Measurements from ENCODE around the gene P2RX5.
"Not testable (repeated sequence)": the region's sequence is repeated elsewhere in the genome, so short reads cannot be mapped to it uniquely, and the experiment has no call there.

The P2RX5 gene

DNA sequence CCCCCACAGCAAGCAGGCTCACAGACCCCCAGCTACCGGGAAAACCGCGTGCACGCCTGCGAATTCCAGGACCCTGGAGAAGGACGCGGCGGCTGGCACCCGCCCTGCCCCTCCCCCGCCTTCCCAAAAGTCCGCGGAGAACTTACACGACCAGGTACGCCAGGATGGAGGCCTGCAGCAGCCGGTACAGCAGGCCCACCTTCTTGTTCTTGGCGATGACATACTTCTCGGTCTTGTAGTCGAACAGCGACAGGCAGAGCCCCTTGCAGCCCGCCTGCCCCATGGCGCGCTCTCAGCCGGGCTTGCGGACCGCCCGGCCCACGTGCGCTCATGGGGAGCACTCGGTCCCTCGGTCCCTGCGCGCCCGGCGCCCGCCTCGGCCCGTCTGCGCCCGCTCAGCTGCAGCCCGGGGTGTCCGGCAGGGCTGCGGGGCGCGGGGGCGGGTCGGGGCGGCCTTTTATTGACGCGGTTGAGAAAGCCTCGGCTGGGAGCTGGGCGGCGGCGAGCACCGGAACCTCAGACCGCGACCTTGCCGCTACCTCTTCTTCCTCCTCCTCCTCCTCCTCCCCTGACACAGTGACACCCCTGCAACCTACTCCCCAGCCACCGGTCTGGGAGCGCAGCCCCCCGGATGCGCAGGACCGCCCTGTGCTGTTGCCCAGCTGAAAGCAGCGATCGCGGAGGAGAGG, at the start of gene P2RX5:
Gene P2RX5, minus strand, starts transcription at position 433 of the 689 bp plus-strand sequence. Its CDS starts 150 bp downstream, at position 283.
- DNase-seq, result peak; percentile 24 to 29

- DNase-seq, result no peak
These were observed 49.1 kb upstream of the P2RX5 start for GRCh38 chr17:3745071-3745470.

- DNase-seq, result no peak
These were observed 48.1 kb upstream of the P2RX5 start for GRCh38 chr17:3744014-3744413.

DNA sequence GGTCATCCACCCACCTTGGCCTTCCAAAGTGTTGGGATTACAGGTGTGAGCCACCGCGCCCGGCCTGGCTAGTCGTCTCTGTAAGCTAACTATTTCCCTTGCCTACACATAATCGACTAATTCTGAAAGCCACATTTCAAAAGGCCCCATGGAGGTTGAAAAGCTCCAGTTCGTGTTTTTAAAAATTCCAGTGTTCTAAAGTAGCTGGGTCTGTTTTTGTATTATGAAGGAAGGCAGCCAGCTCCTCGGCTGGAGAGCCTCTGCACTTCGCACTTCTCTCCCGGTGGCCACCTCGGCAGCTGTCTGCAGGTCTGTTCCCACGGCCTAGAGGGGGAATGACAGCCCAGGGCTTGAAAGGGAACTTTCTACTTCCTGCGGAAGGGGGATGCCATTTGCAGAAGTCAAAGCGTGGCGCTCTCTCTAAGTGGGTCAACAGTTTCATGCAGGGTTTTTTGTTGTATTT, 44.7 kb upstream of the P2RX5 start:
- no peak for DNase-seq

DNA sequence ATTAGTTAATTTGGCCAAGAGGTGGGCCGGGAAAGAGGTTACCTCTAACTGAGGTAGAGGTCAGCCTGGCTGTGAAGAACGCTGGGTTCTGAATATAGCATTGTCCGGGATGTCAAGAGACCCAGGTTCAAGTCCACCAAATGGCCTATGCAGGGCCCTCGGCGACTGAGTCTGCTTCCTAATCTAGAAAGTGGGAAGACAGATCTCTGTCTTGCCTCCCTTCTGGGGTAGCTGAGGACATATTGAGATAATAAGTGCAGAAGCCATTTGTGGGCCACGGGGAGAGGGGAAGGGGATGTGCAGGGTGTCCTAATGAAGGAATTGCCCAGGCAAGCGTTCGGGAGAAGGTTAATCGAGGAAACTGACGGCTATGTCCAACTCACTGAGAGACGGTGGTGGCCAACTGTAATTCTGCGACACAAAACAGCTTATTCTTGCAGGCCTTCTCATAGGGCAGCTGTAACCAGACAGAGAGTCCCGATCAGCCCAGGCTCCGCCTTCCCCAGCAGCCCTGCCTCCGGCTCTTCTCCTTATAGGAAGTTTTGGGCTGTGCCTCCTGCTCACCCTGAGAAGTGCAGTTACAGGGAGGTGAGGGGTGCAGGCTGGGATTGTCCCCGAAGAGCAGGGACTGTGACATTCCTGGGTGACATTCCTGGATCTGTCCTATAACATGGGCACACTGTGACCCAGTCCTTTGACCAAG, 43.6 kb upstream of the P2RX5 start:
- DNase-seq, result no peak

DNA sequence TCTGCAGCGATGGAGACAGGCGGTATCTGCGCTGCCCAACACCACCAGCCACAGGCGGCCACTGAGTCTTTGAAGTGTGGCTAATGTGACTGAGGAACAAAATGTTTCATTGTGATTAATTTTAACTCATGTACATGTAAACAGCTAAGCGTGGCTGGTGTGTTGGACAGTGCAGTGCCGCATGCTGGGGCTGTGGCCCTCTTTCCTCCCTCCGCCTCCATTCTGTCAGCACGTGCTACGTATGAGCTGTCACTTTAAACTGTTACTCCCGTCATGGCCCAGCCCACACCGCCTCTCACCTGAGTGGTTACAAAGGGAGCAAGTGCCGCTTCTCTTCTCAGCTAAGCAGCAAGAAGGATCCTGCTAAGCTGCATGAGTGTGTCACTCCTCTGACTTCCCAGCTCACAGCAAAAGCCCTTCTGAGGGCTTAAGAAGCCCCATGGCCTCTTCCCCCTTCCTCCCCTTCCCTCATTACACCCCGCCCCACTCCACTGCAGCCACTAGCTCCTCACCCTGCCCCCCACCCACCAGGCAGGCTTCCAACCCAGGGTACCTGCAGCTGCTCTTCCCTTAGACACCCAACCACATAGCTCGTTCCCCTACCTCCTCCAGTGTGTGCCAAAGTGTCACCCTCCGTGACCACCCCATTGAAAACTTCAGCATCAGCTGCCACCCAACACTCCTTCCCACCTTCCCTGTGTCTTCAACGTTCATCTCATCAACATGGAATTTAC, 42.8 kb upstream of the P2RX5 start:
- DNase-seq, result peak; percentile 75 to 79

DNA sequence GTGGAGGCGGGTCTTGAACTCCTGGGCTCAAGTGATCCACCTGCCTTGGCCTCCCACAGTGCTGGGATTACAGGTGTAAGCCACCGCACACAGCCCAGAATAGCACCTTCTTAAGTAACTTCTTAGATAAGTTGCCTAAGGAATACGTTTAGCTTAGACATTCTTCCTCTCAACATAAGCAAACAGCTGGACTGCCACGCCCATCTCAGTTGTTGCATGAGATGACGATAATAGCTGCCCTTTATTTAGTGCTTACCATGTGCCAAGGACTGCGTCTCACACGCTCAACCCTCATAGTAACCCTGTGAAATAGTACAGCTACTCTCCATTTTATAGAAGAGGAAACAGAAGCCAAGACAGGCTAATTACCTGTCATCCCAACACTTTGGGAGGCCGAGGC, 39.6 kb upstream of the P2RX5 start:
- no peak for DNase-seq

GRCh38 chr17:3734911-3735276, 38.9 kb upstream of the P2RX5 start:
- not testable (repeated sequence) for DNase-seq

- no peak for DNase-seq
These were observed 36.3 kb upstream of the P2RX5 start for GRCh38 chr17:3732210-3732621.

- no peak for DNase-seq
These were observed 35.0 kb upstream of the P2RX5 start for GRCh38 chr17:3730881-3731429.

- no peak for DNase-seq
These were observed 33.9 kb upstream of the P2RX5 start for GRCh38 chr17:3729881-3730280.

DNA sequence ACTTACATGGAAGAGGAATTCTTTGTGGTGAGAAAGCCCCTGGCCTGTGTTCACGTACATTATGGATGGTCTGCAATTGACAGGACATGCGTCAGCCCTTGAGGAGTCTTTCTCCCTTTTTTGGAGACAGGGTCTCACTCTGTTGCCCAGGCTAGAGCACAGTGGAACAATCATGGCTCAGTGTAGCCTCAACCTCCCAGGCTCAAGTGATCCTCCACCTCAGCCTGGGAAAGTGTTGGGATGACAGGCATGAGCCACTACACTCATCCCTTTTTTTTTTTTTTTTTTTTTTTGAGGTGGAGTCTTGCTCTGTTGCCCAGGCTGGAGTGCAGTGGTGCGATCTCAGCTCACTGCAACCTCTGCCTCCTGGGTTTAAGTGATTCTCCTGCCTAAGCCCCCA, 32.1 kb upstream of the P2RX5 start:
- not testable (repeated sequence) for DNase-seq

DNA sequence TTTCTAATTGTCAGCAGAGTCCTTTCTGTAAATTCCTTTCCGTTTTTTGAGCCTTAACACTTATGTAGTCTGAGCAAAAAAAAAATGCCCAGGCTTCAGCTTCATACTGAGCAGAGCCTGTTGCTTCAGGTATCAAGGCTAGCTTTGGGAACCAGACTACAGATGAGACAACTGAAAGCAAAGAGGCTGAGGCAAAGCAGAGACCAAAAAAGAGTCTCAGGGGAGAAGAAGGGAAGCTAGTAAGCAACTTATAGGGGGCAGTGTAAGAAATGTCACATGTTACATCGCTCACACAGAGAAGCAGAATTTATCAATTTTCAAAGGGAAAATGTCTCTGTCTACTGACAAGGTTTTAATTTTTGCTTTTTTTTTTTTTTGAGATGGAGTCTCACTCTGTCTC, 31.1 kb upstream of the P2RX5 start:
- no peak for DNase-seq

- DNase-seq, result no peak
These were observed 28.6 kb upstream of the P2RX5 start for GRCh38 chr17:3724378-3725077.

DNA sequence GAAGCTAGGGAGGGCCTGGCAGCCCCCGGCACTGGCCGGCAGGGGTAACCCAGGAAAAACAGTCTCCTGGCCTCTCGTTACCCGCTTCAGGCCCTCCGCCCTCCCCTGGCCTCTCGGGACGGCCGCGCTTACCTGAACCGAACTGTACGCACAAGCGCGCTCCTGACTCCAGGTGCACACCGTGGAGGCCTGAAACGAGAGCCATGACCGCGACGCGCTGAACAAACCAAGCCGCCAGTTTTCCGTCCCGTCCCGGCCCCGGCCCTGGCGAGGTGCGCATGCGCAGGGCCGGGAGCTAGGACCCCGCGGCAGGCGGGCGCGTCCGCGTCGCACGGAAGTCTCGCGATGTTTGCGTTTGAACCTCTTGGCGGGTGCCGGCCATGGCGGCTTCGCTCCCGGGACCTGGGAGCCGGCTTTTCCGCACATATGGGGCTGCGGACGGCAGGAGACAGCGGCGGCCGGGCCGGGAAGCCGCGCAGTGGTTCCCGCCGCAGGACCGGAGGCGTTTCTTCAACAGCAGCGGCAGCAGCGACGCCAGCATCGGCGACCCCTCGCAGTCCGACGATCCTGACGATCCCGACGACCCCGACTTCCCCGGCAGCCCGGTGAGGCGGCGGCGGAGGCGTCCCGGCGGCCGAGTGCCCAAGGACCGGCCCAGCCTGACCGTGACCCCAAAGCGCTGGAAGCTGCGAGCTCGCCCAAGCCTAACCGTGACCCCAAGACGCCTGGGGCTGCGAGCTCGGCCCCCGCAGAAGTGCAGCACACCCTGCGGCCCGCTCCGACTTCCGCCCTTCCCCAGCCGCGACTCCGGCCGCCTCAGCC, 27.8 kb upstream of the P2RX5 start, which contains the start of gene HASPIN:
Gene HASPIN, plus strand, starts transcription at position 348 of the 822 bp plus-strand sequence. Its CDS starts 33 bp downstream, at position 381.
- DNase-seq, result peak; percentile 90 to 91

DNA sequence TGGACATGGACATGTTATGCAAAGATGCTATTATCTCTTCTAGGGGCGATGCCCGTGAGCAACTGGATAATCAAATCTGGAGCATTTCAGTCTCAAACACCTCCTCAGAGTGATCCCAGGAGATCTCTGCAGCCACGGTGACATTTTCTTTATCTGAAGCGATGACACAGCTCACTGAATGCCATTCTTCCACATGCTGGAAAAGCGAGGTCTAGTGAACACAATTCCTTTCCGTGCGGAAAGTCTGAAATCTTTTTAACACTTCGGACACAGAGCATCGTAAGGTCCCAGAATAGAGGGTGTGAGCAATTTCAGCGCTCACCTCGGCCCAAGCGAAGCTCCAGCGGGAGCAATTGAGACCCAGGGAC, 27.2 kb upstream of the P2RX5 start:
- no peak for DNase-seq

GRCh38 chr17:3722716-3723115, 26.8 kb upstream of the P2RX5 start:
- DNase-seq, result no peak

DNA sequence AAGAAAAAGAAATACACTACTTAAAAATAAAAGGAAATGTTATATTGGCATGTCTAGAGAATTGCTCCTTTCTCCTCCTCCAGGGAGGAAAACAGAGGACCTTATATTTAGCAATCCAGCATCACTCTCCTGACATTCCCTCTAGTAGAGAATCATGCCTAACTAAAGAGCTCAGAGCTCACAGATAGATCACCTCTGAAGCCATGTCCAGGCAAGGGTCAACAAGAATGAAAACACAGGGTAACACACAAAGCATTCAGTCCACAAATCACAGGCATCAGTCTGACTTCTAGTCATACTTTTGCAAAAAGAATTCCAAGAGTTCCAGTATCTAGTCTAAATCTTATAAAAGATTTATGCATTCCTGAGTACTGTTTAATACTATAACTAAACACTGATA, 23.3 kb upstream of the P2RX5 start:
- no peak for DNase-seq

DNA sequence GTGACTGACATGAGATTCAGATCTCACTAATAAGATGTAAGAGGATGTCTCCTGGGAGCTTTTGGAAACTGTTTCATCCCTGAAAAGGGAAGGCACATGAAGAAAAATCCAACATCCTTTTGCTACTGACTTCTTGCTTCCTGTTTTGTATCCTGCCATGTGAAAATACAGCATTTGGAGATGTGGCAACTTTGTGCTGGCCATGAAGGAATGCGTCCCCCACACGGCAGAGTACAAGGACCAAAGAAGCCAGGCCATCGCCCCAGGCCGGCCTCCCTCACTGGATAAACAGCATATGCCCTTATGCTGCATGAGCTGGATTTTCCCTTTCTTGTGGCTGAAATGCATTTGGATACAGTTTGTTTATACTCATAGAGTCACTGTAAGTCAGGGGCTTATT, 22.2 kb upstream of the P2RX5 start:
- no peak for DNase-seq

DNA sequence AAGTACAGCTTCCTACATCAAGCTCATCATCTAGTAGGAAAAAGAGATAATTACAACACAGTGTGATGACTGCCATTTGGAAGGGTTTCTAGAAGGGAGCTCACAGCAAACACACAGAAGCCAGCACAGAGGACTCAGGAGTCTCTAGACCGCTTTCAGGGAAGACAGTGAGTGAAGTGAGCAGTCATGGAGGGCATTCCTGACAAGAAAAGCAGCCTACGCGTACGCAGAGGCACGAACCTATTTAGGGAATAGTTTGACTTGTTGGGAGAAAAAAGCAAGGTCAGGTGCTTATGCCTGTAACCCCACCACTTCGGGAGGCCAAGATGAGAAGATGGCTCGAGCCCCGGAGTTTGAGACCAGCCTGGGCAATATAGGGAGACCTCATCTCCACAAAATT, 19.3 kb upstream of the P2RX5 start:
- no peak for DNase-seq

- no peak for DNase-seq
These were observed 17.0 kb upstream of the P2RX5 start for GRCh38 chr17:3712811-3713463.
